Retinal pigment epithelial cell (primary cell): ENCODE results near the gene KRTAP12-1.
"Not testable (repeated sequence)": the region's sequence is repeated elsewhere in the genome, so short reads cannot be mapped to it uniquely, and the experiment has no call there.

ENCODE experiments used
- DNase-seq: peaks from one replicate; pipeline ENCODE4 v3.0.0-alpha.2; 2010; ENCODE audit warnings: low read depth
- H3K4me3 ChIP-seq: 2 replicates; pipeline ENCODE4 v1.5.1; 2011; ENCODE audit warnings: mild to moderate bottlenecking, low read length, control low read depth, moderate library complexity
- TF ChIP-seq, protein P1 (sequence below): conservative IDR thresholded peaks from 2 replicates; pipeline ENCODE4 v1.5.1; 2011; ENCODE audit warnings: low read depth, low read length, control low read depth, inconsistent platforms

Gene KRTAP12-1

DNA sequence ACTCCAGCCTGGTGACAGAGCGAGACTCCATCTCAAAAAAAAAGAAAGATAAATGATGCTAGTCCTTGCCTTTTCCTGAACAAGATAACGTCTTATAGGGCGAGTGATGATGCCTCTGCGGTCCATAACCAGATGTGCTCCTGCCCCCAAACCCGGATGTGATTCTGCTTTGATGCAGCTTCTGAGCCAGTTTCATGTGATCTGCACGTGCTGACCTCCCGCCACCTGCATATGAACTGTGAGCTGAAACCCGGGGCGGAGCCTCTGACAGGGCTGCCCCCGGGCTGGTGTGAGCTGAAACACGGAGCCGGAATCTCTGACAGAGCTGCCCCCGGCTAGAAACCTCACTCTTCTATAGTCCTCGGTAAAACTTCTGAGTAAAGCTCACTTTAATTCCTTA, 28.8 kb downstream of the KRTAP12-1 start:
- no peak for DNase-seq
- TF ChIP-seq, protein P1, sequence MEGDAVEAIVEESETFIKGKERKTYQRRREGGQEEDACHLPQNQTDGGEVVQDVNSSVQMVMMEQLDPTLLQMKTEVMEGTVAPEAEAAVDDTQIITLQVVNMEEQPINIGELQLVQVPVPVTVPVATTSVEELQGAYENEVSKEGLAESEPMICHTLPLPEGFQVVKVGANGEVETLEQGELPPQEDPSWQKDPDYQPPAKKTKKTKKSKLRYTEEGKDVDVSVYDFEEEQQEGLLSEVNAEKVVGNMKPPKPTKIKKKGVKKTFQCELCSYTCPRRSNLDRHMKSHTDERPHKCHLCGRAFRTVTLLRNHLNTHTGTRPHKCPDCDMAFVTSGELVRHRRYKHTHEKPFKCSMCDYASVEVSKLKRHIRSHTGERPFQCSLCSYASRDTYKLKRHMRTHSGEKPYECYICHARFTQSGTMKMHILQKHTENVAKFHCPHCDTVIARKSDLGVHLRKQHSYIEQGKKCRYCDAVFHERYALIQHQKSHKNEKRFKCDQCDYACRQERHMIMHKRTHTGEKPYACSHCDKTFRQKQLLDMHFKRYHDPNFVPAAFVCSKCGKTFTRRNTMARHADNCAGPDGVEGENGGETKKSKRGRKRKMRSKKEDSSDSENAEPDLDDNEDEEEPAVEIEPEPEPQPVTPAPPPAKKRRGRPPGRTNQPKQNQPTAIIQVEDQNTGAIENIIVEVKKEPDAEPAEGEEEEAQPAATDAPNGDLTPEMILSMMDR: no peak

GRCh38 chr21:44650973-44651675, 30.8 kb downstream of the KRTAP12-1 start:
- TF ChIP-seq, protein P1: no peak
- H3K4me3 ChIP-seq: no peak overlapping the region
- DNase-seq: no peak

More for the DNA sequence above, 28.8 kb downstream of the KRTAP12-1 start:
- no peak overlapping the region for H3K4me3 ChIP-seq

DNA sequence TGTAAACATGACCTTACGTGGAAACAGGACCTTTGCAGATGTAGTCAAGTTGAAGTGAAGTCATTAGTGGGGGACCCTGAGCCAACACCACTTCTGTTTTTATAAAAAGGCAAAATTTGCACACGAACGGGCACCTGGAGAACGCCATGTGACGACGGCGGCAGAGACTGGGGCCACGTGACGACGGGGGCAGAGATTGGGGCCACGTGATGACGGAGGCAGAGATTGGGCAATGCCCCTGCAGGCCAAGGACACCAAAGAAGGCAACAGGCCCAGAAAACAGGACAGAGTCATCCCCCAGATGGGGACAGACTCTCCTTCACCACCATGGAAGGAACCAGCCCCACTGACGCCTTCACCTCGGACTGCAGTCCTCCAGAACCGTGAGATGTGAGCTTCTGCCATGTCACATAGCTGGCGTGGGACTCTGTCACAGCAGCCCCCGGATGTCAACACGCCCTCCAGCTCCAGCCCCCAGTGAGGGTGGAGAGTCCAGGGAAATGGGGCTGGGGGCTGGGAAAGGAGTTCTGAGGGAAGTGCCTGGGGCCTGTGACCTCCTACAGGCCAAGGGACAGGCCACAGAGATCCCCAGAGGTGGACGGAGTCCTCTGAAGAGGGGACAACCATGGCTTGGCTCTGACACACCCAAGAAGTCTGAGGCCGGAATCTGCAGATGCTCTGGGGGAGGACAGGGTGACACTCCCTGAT, 31.5 kb downstream of the KRTAP12-1 start:
- no peak overlapping the region for H3K4me3 ChIP-seq
- TF ChIP-seq, protein P1: no peak
- no peak for DNase-seq

DNA sequence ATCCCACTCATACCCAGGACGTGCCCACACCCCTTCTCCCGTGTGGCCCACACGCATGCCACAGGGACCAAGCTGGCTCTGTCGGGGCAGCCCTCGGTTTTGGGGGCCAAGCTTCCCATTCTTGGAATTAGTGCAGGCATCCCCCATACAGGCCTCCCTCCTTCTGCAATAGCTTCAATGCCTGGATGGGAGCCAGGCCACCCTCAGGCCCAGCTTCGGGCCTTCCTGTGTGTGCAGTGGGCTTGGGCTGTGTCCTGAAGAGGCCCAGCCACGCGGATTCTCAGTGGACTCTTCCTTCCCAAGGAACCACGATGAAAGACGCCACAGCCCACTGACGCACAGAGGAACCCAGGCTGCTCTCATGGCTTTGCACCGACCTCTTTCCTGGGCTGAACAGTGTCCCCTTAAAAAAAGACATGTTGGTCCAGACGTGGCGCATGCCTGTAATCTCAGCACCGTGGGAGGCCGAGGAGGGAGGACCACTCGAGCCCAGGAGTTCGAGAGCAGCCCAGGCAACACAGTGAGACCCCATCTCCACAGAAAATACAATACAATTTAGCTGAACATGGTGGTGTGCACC, 32.4 kb downstream of the KRTAP12-1 start:
- H3K4me3 ChIP-seq: no peak overlapping the region
- TF ChIP-seq, protein P1: no peak
- no peak for DNase-seq

DNA sequence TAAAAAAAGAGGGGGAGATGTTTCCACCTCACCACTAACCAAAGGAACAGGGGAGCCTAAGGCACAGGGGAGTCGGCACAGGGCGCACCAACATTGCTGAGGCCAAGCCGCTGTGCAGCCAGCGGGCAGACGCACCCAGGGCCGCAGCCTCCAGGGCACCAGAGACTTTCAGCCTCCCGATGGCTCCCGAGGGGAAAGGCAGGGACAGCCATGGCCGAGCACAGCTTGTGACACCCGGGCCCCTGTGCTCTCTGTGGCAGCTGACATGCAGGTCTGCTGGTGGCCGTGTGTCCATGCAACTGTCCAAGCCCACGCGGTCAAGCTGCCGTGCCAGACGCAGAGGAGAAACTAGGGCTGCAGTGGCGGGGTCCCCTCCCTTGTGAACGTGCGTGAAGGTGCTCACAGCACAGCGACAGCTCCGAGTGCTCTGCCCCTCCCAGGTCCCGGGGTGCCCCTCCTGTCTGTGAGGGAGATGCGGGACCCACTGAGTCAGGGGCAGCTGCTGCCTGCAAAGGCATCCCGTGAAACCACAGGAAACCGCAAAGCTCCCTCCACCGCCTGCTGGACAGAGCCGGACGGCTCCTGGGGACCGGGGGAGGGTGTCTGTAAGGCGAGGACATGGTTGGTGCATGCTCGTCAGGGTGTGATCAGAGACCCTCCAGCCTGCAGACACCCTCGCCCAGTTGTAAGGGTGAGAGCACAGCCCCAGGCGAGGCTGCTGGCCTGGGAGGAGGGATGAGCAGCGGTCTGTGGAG, 33.2 kb downstream of the KRTAP12-1 start:
- TF ChIP-seq, protein P1: no peak
- no peak overlapping the region for H3K4me3 ChIP-seq
- DNase-seq: no peak

- TF ChIP-seq, protein P1: no peak
- no peak overlapping the region for H3K4me3 ChIP-seq
- no peak for DNase-seq
Measured at GRCh38 chr21:44647222-44647552, 34.8 kb downstream of the KRTAP12-1 start.

GRCh38 chr21:44646366-44647221, 35.4 kb downstream of the KRTAP12-1 start, which contains the start of gene KRTAP10-11:
TSS of gene KRTAP10-11 (plus strand) at chr21:44646414. CDS start at chr21:44646459, 45 bp downstream.
- not testable (repeated sequence) for H3K4me3 ChIP-seq, DNase-seq
